Panc1 (cell line): Measurements from ENCODE around the gene NFAT5. TPM values are rescaled to one million over a fixed set of nuclear protein-coding genes. Genes with fewer than 3 reads are reported as not detected.
A peak's percentile ranks its signal among the peaks of the same experiment; 100 is the strongest.
"Not testable (repeated sequence)": the region's sequence is repeated elsewhere in the genome, so short reads cannot be mapped to it uniquely, and the experiment has no call there.

Experiments
- ATAC-seq: fragments of 200-7000 bp; cut with Tn5 transposase; 2 replicates; pipeline ENCODE4 v1.9.1; 2020; ENCODE audit warnings: mild to moderate bottlenecking, moderate library complexity
- BruUV-seq: library from RNA; stranded (reverse); fragments of 400-500 nt; replicated peaks from 2 replicates; lab custom pipeline; 2021; lab: Mats Ljungman, UMichigan
- CTCF ChIA-PET: fragments of 300-600 bp; sonication (Branson Sonifier 250); formaldehyde crosslinking; loops from one replicate; lab custom pipeline; 2022; ENCODE audit warnings: antibody characterized with exemption; lab: Charles Lee
- POLR2A ChIA-PET: fragments of 300-600 bp; sonication (Branson Sonifier 250); formaldehyde crosslinking; loops from one replicate; lab custom pipeline; 2022; ENCODE audit warnings: antibody characterized with exemption; lab: Charles Lee
- DNase-seq: peaks from one replicate; pipeline ENCODE4 v3.0.0-alpha.2; 2010; ENCODE audit warnings: low read depth, low spot score
- H3K27ac ChIP-seq: 2 replicates; pipeline ENCODE4 v1.5.1; 2011; ENCODE audit warnings: mild to moderate bottlenecking, low read length, inconsistent platforms
- H3K27me3 ChIP-seq: fragments of 200-500 bp; sonication (Bioruptor generic); 2 replicates; pipeline ENCODE4 v1.6.0; 2014; ENCODE audit warnings: low read length, inconsistent platforms; ENCODE audit not compliant: control insufficient read depth, insufficient read depth
- H3K36me3 ChIP-seq: fragments of 200-500 bp; sonication (Bioruptor generic); 2 replicates; pipeline ENCODE4 v1.5.1; 2014; ENCODE audit warnings: inconsistent platforms, mild to moderate bottlenecking, low read length, moderate library complexity; ENCODE audit not compliant: control insufficient read depth, insufficient read depth
- H3K4me1 ChIP-seq: 2 replicates; pipeline ENCODE4 v1.5.1; 2011; ENCODE audit warnings: inconsistent platforms, mild to moderate bottlenecking, low read length, moderate library complexity; ENCODE audit not compliant: control insufficient read depth, insufficient read depth
- H3K4me3 ChIP-seq, 2 experiments: 2 replicates each; pipeline ENCODE4 v1.5.1; 2011 to 2012; ENCODE audit warnings: low read depth in 2 of 2, low read length in 2 of 2, mild to moderate bottlenecking in 2 of 2, inconsistent platforms in 1 of 2, moderate library complexity in 1 of 2
- H3K9me3 ChIP-seq: fragments of 200-500 bp; sonication (Bioruptor generic); 2 replicates; pipeline ENCODE4 v1.5.1; 2014; ENCODE audit warnings: low read depth, mild to moderate bottlenecking, inconsistent platforms, low read length, moderate library complexity; ENCODE audit not compliant: control insufficient read depth, insufficient read depth
- CTCF ChIP-seq: fragments of 450-650 bp; IDR thresholded peaks from 2 replicates; pipeline ENCODE4 v1.5.1; 2017; ENCODE audit warnings: mild to moderate bottlenecking
- POLR2AphosphoS5 ChIP-seq: IDR thresholded peaks from 2 replicates; pipeline ENCODE4 v1.6.1; 2012; ENCODE audit warnings: mild to moderate bottlenecking, low read depth, low read length, moderate library complexity
- REST ChIP-seq, 2 experiments: IDR thresholded peaks; 2 replicates each; pipeline ENCODE4 v1.6.1; 2011 to 2012; ENCODE audit warnings: low read depth in 2 of 2, control low read depth in 1 of 2, low read length in 1 of 2, mild to moderate bottlenecking in 1 of 2, moderate library complexity in 1 of 2; ENCODE audit not compliant: insufficient read depth in 1 of 2
- SIN3A ChIP-seq: IDR thresholded peaks from 2 replicates; pipeline ENCODE4 v1.6.1; 2012; ENCODE audit warnings: low read depth, mild to moderate bottlenecking, low read length, moderate library complexity, borderline replicate concordance; ENCODE audit not compliant: insufficient read depth
- TCF7L2 ChIP-seq: IDR thresholded peaks from 2 replicates; pipeline ENCODE4 v1.6.1; 2011; ENCODE audit warnings: mild to moderate bottlenecking, low read depth, low read length, inconsistent platforms
- in situ Hi-C: cut with HindIII; loops from 2 replicates; pipeline ENCODE4 v1.10.0; 2016; ENCODE audit warnings: low sequenced_read_pairs, low pct_unique_long_range_greater_than_20kb
- intact Hi-C: fragments of 100-400 bp; cut with micrococcal nuclease; formaldehyde crosslinking; loops from one replicate; pipeline ENCODE4 v1.10.0; 2022; ENCODE audit not compliant: unreplicated experiment
- total RNA-seq: library from RNA; stranded (reverse); gene quantifications from one replicate; pipeline ENCODE4 v1.2.1, GENCODE V29; 2021; ENCODE audit not compliant: unreplicated experiment

The NFAT5 gene
- total RNA-seq, 1 experiment from 2014 or later = 57.0 TPM

GRCh38 chr16:69727916-69728270, 162.1 kb downstream of the NFAT5 start:
- POLR2A ChIA-PET = interaction anchor here (0.5 to 0.6 kb wide), 2 partner anchors 11 to 13 kb away, joined by 3 to 5 read pairs; no protein-coding TSS in a partner anchor

GRCh38 chr16:69729030-69729429, 163.3 kb downstream of the NFAT5 start:
- in situ Hi-C loops, H3K27me3 ChIP-seq, H3K36me3 ChIP-seq, intact Hi-C loops, POLR2A ChIA-PET, DNase-seq, H3K4me1 ChIP-seq, H3K27ac ChIP-seq, ATAC-seq, BruUV-seq, H3K4me3 ChIP-seq, H3K9me3 ChIP-seq: not testable (repeated sequence)
- CTCF ChIA-PET = interaction anchor here (0.6 kb wide), 1 partner anchor 11 kb away, joined by 8 read pairs; no protein-coding TSS in a partner anchor

More at GRCh38 chr16:69727916-69728270, 162.1 kb downstream of the NFAT5 start:
- TF ChIP-seq REST (IDR thresholded peaks at IDR 0.05; ENCODE audit: insufficient read depth in 1 of 2, low read depth in 2 of 2, low read length in 1 of 2) = no peak
- TF ChIP-seq SIN3A = no peak
- no peak for TF ChIP-seq POLR2AphosphoS5
- no peak for TF ChIP-seq TCF7L2
- no peak for TF ChIP-seq CTCF
- no peaks in the 10 kb centered on the region for H3K27me3 ChIP-seq
- intact Hi-C loops = no loop called here
- peak overlapping the region; percentile 92 for H3K27ac ChIP-seq
- DNase-seq (no peak), ATAC-seq (no peak)
- CTCF ChIA-PET = interaction anchor here (0.7 kb wide), 1 partner anchor 8 kb away, joined by 5 read pairs; no protein-coding TSS in a partner anchor
- peak overlapping the region; percentile 59 to 78 for H3K4me3 ChIP-seq
- no peaks in the 10 kb centered on the region for H3K9me3 ChIP-seq
- BruUV-seq = no TSS peak
- peaks cover 9% of the 10 kb centered on the region; the same call in 1 of the 2 replicates for H3K4me1 ChIP-seq
- no peaks in the 10 kb centered on the region; the same call in 1 of the 2 replicates for H3K36me3 ChIP-seq
- in situ Hi-C loops = no loop called here

- H3K36me3 ChIP-seq, H3K9me3 ChIP-seq, BruUV-seq, CTCF ChIA-PET, intact Hi-C loops, DNase-seq, ATAC-seq, H3K27ac ChIP-seq, H3K4me3 ChIP-seq, H3K4me1 ChIP-seq, H3K27me3 ChIP-seq, POLR2A ChIA-PET, in situ Hi-C loops: not testable (repeated sequence)
Measured at GRCh38 chr16:69731280-69731679, 165.5 kb downstream of the NFAT5 start.
